Smooth muscle cell (in vitro differentiated cells): ENCODE results near the gene ANKRD24. TPM values are rescaled to one million over a fixed set of nuclear protein-coding genes. Genes with fewer than 3 reads are reported as not detected.

Experiments
- DNase-seq: peaks from one replicate; lab custom pipeline; 2025; ENCODE audit not compliant: unreplicated experiment; lab: John Stamatoyannopoulos, UW
- H2AFZ ChIP-seq: fragments of 200-600 bp; sonication (generic); 2 replicates; pipeline ENCODE4 v1.6.0; 2016; ENCODE audit warnings: antibody characterized with exemption, low read depth, mild to moderate bottlenecking
- H3F3A ChIP-seq: fragments of 200-600 bp; sonication (generic); 2 replicates; pipeline ENCODE4 v1.6.0; 2017; ENCODE audit warnings: antibody characterized with exemption, low read depth
- H3K27ac ChIP-seq: fragments of 200-600 bp; sonication (generic); 2 replicates; pipeline ENCODE4 v1.5.1; 2016; ENCODE audit warnings: low read depth, mild to moderate bottlenecking
- H3K27me3 ChIP-seq: fragments of 200-600 bp; sonication (generic); 2 replicates; pipeline ENCODE4 v1.6.1; 2016; ENCODE audit warnings: low read depth, mild to moderate bottlenecking
- H3K36me3 ChIP-seq: fragments of 200-600 bp; sonication (generic); 2 replicates; pipeline ENCODE4 v1.5.1; 2016; ENCODE audit warnings: low read depth
- H3K4me1 ChIP-seq: fragments of 200-600 bp; sonication (generic); 2 replicates; pipeline ENCODE4 v1.5.1; 2016; ENCODE audit warnings: low read depth
- H3K4me2 ChIP-seq: fragments of 200-600 bp; sonication (generic); 2 replicates; pipeline ENCODE4 v1.6.0; 2016; ENCODE audit warnings: mild to moderate bottlenecking
- H3K4me3 ChIP-seq: fragments of 200-600 bp; sonication (generic); 2 replicates; pipeline ENCODE4 v1.5.1; 2016; ENCODE audit warnings: mild to moderate bottlenecking
- H3K79me2 ChIP-seq: fragments of 200-600 bp; sonication (generic); 2 replicates; pipeline ENCODE4 v1.6.0; 2016; ENCODE audit warnings: low read depth, mild to moderate bottlenecking
- H3K9ac ChIP-seq: fragments of 200-600 bp; sonication (generic); 2 replicates; pipeline ENCODE4 v1.6.0; 2016; ENCODE audit warnings: low read depth
- H3K9me3 ChIP-seq: fragments of 200-600 bp; sonication (generic); replicated peaks from 2 replicates; pipeline ENCODE4 v1.5.1; 2016; ENCODE audit warnings: low read depth
- H4K20me1 ChIP-seq: fragments of 200-600 bp; sonication (generic); 2 replicates; pipeline ENCODE4 v1.6.0; 2016; ENCODE audit warnings: low read depth
- WGBS: methylation state at CpG from one replicate; pipeline ENCODE4 v1.1.7; 2016; ENCODE audit warnings: low lambda C conversion rate; 5-methylcytosine and 5-hydroxymethylcytosine counted together
- polyA plus RNA-seq: library from polyadenylated mRNA; unstranded; fragments of >200 nt; fragmentation: Nextera tagmentation; extraction: Ambion mirVana; gene quantifications from 2 replicates; pipeline ENCODE4 v1.2.1, GENCODE V29; 2016
- total RNA-seq: library from RNA; depleted of rRNA; stranded (reverse); fragments of >200 nt; gene quantifications from 2 replicates; pipeline ENCODE4 v1.2.3, GENCODE V29; 2014
- TF ChIP-seq, protein P1 (sequence below): fragments of 200-600 bp; sonication (generic); IDR thresholded peaks from 2 replicates; pipeline ENCODE4 v1.5.1; 2017; ENCODE audit warnings: borderline replicate concordance, mild to moderate bottlenecking, antibody characterized with exemption; ENCODE audit not compliant: insufficient read depth, poor library complexity, severe bottlenecking

The ANKRD24 gene
- total and polyA plus RNA-seq, 2 experiments from 2014 or later: 1.5 TPM; not detected in 1

DNA sequence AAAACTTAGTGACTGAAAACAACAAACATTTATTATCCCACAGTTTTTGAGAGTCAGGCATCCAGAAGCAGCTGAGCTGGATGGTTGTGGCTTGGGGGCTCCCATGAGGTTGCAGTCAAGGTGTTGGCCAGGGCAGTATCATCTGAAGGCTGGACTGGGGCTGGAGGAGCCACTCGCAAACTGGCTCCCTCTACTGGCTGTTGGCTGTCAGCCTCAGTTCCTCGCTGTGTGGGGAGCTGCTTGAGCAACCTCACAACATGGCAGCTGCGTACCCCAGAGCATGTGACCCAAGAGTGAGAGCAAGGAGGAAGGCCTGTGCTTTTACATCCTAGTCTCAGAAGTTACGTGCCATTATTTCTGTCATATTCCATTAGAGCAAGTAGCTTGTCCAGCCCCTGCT, 74.1 kb downstream of the ANKRD24 start:
- no peaks in the 10 kb centered on the region for H3K4me1 ChIP-seq
- H2AFZ ChIP-seq: no peak overlapping the region

GRCh38 chr19:4257025-4257424, 74.5 kb downstream of the ANKRD24 start:
- Histone ChIP-seq H3K27ac (no peak overlapping the region), H3K4me1 (no peaks in the 10 kb centered on the region), H3F3A (no peaks in the 10 kb centered on the region), H3K4me3 (no peak overlapping the region), H3K9me3 (no peaks in the 10 kb centered on the region), H3K36me3 (peaks cover 12% of the 10 kb centered on the region), H2AFZ (no peak overlapping the region), H3K4me2 (no peak overlapping the region), H4K20me1 (no peaks in the 10 kb centered on the region), H3K79me2 (no peaks in the 10 kb centered on the region), H3K9ac (no peak overlapping the region), H3K27me3 (no peaks in the 10 kb centered on the region)
- 86% methylated on average over 6 of the region's 6 CpGs for WGBS
- TF ChIP-seq, protein P1, sequence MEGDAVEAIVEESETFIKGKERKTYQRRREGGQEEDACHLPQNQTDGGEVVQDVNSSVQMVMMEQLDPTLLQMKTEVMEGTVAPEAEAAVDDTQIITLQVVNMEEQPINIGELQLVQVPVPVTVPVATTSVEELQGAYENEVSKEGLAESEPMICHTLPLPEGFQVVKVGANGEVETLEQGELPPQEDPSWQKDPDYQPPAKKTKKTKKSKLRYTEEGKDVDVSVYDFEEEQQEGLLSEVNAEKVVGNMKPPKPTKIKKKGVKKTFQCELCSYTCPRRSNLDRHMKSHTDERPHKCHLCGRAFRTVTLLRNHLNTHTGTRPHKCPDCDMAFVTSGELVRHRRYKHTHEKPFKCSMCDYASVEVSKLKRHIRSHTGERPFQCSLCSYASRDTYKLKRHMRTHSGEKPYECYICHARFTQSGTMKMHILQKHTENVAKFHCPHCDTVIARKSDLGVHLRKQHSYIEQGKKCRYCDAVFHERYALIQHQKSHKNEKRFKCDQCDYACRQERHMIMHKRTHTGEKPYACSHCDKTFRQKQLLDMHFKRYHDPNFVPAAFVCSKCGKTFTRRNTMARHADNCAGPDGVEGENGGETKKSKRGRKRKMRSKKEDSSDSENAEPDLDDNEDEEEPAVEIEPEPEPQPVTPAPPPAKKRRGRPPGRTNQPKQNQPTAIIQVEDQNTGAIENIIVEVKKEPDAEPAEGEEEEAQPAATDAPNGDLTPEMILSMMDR: no peak
- no peak for DNase-seq

More for the DNA sequence above, 74.1 kb downstream of the ANKRD24 start:
- no peaks in the 10 kb centered on the region for H4K20me1 ChIP-seq
- no peak overlapping the region for H3K4me3 ChIP-seq
- H3F3A ChIP-seq: no peaks in the 10 kb centered on the region
- TF ChIP-seq, protein P1: no peak
- no peak overlapping the region for H3K9ac ChIP-seq
- WGBS: 97% methylated on average over 4 of the region's 4 CpGs
- H3K79me2 ChIP-seq: no peaks in the 10 kb centered on the region
- no peaks in the 10 kb centered on the region for H3K9me3 ChIP-seq
- no peak overlapping the region for H3K4me2 ChIP-seq
- peaks cover 12% of the 10 kb centered on the region for H3K36me3 ChIP-seq
- H3K27ac ChIP-seq: no peak overlapping the region
- no peaks in the 10 kb centered on the region for H3K27me3 ChIP-seq
- DNase-seq: no peak

DNA sequence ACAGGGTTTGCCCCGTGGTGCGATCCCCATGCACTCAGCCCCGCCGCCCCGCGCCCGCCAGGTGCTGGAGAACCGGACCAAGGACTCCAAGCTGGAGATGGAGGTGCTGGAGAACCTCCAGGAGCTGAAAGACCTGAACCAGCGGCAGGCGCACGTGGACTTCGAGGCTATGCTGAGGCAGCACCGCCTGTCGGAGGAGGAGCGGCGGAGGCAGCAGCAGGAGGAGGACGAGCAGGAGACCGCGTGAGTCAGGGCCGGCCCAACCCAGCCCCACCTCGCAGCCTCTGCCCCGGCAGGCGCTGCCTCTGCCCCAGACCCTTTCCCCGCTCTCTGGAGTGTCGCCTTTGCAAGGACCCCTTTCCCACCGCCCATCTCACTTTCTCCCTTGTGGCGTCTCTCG, 75.7 kb downstream of the ANKRD24 start:
- H3K27ac ChIP-seq: no peak overlapping the region
- H3K79me2 ChIP-seq: no peaks in the 10 kb centered on the region
- H3F3A ChIP-seq: no peaks in the 10 kb centered on the region
- H3K4me2 ChIP-seq: no peak overlapping the region
- no peak overlapping the region for H3K4me3 ChIP-seq
- no peaks in the 10 kb centered on the region for H3K27me3 ChIP-seq
- no peaks in the 10 kb centered on the region for H3K9me3 ChIP-seq
- no peak for DNase-seq
- no peaks in the 10 kb centered on the region for H4K20me1 ChIP-seq
- H3K4me1 ChIP-seq: no peaks in the 10 kb centered on the region
- TF ChIP-seq, protein P1: no peak
- no peak overlapping the region for H3K9ac ChIP-seq
- H2AFZ ChIP-seq: no peak overlapping the region
- H3K36me3 ChIP-seq: peaks cover 11% of the 10 kb centered on the region
- WGBS: 99% methylated on average over 28 of the region's 28 CpGs

DNA sequence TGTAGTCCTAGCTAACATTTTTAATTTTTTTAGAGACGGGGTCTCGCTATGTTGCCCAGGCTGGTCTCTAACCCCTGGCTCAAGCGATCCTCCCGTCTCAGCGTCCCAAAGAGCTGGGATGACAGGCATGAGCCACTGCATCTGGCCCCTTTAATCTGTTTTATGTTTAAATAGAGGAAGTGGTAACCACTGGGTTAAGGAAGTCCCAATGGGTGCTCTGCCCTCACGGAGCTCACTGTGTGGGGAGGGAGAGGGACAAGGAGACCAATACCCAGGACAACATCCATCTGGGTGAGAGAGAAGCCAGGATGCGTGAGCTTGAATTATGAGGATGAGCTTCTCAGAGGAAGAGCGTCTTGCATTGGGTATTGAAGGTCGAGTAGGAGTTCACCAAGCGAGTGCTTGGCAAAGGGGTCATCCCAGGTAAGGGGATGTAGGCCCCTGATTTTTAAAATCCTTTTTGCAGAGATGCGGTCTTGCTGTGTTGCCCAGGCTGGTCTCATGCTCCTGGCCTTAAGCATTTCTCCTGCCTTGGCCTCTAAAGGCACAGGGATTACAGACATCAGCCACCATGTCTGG, 78.2 kb downstream of the ANKRD24 start:
- WGBS: 94% methylated on average over 11 of the region's 11 CpGs
- DNase-seq: no peak
- Histone ChIP-seq H3K27me3 (no peaks in the 10 kb centered on the region), H3K9me3 (no peaks in the 10 kb centered on the region), H2AFZ (no peak overlapping the region), H3K4me2 (no peak overlapping the region), H3K36me3 (no peaks in the 10 kb centered on the region), H3K9ac (no peak overlapping the region), H4K20me1 (no peaks in the 10 kb centered on the region), H3K4me3 (no peak overlapping the region), H3K79me2 (no peaks in the 10 kb centered on the region), H3K27ac (no peak overlapping the region), H3K4me1 (no peaks in the 10 kb centered on the region), H3F3A (no peaks in the 10 kb centered on the region)
- TF ChIP-seq, protein P1: no peak
